Measurements from ENCODE around the gene ARHGDIA.

- TF ChIP-seq CTCF (IDR thresholded peaks at IDR 0.05; ENCODE audit: control extremely low read depth in 1 of 3, insufficient read depth in 1 of 3, low read depth in 1 of 3, low read length in 3 of 3) (no peak), NRF1 (IDR thresholded peaks at IDR 0.05; ENCODE audit: low read depth, low read length) (no peak), ASH2L (IDR thresholded peaks at IDR 0.05; ENCODE audit: low read length) (no peak), ZNF274 (IDR thresholded peaks at IDR 0.05; ENCODE audit: borderline replicate concordance, extremely low read depth, low read length) (no peak), CEBPB (IDR thresholded peaks at IDR 0.05; ENCODE audit: low read depth, low read length) (no peak), JUND (IDR thresholded peaks at IDR 0.05; ENCODE audit: low read length) (no peak), POLR2AphosphoS5 (IDR thresholded peaks at IDR 0.05; ENCODE audit: low read depth, low read length) (no peak), GABPA (IDR thresholded peaks at IDR 0.05; ENCODE audit: borderline replicate concordance, insufficient read depth, low read length) (no peak), CBX5 (IDR thresholded peaks at IDR 0.05; ENCODE audit: low read depth, low read length) (no peak)
These were observed 32.3 kb upstream of the ARHGDIA start for GRCh38 chr17:81903415-81903831.
